Activated T-cell treated with anti-CD3 and anti-CD28 coated beads, Interleukin-2, amount 50 U/mL, for 1 hour (primary cell): ENCODE data around the gene ARHGAP18.
A peak's percentile ranks its signal among the peaks of the same experiment; 100 is the strongest.

Experiments used
- DNase-seq: peaks from one replicate; pipeline ENCODE4 v3.0.0-alpha.2; 2020

The ARHGAP18 gene

GRCh38 chr6:129686941-129687627, 22.9 kb downstream of the ARHGAP18 start:
- DNase-seq = peak; percentile 46

GRCh38 chr6:129685662-129686031, 24.3 kb downstream of the ARHGAP18 start:
- DNase-seq = no peak

GRCh38 chr6:129684903-129685661, 24.9 kb downstream of the ARHGAP18 start:
- DNase-seq = no peak

GRCh38 chr6:129684323-129684884, 25.6 kb downstream of the ARHGAP18 start:
- DNase-seq = no peak

GRCh38 chr6:129683601-129684322, 26.2 kb downstream of the ARHGAP18 start:
- peak; percentile 56 for DNase-seq

- DNase-seq = no peak
These were observed 28.1 kb downstream of the ARHGAP18 start for GRCh38 chr6:129681913-129682205.

GRCh38 chr6:129680633-129681032, 29.3 kb downstream of the ARHGAP18 start:
- DNase-seq = no peak

- no peak for DNase-seq
These were observed 30.2 kb downstream of the ARHGAP18 start for GRCh38 chr6:129679758-129680157.

- DNase-seq = no peak
These were observed 30.7 kb downstream of the ARHGAP18 start for GRCh38 chr6:129679275-129679674.

GRCh38 chr6:129678463-129678862, 31.5 kb downstream of the ARHGAP18 start:
- no peak for DNase-seq

- no peak for DNase-seq
These were observed 32.2 kb downstream of the ARHGAP18 start for GRCh38 chr6:129677620-129678325.

GRCh38 chr6:129675669-129676472, 34.1 kb downstream of the ARHGAP18 start:
- no peak for DNase-seq

GRCh38 chr6:129673748-129674147, 36.2 kb downstream of the ARHGAP18 start:
- DNase-seq = no peak

GRCh38 chr6:129672881-129673631, 36.9 kb downstream of the ARHGAP18 start:
- DNase-seq = no peak

GRCh38 chr6:129672341-129672682, 37.7 kb downstream of the ARHGAP18 start:
- DNase-seq = no peak

GRCh38 chr6:129671442-129672340, 38.3 kb downstream of the ARHGAP18 start:
- peak; percentile 44 for DNase-seq

- no peak for DNase-seq
These were observed 39.3 kb downstream of the ARHGAP18 start for GRCh38 chr6:129670634-129671033.

- DNase-seq = no peak
These were observed 42.4 kb downstream of the ARHGAP18 start for GRCh38 chr6:129667621-129668020.

- no peak for DNase-seq
These were observed 42.9 kb downstream of the ARHGAP18 start for GRCh38 chr6:129667034-129667433.

GRCh38 chr6:129665555-129665954, 44.4 kb downstream of the ARHGAP18 start:
- no peak for DNase-seq
